Endodermal cell (in vitro differentiated cells): ENCODE results near the gene CEACAM19. TPM values are rescaled to one million over a fixed set of nuclear protein-coding genes. Genes with fewer than 3 reads are reported as not detected.

Experiments
- DNase-seq: peaks from one replicate; pipeline ENCODE4 v3.0.0-alpha.2; 2017
- H3K27ac ChIP-seq: 2 replicates; pipeline ENCODE4 v1.5.1; 2013; ENCODE audit warnings: mild to moderate bottlenecking, low read depth, low read length, moderate library complexity
- H3K27me3 ChIP-seq: 2 replicates; pipeline ENCODE4 v1.6.1; 2013; ENCODE audit warnings: mild to moderate bottlenecking, low read length, moderate library complexity; ENCODE audit not compliant: insufficient read depth, control insufficient read depth, poor library complexity, severe bottlenecking
- H3K36me3 ChIP-seq: 2 replicates; pipeline ENCODE4 v1.7.0; 2013; ENCODE audit warnings: mild to moderate bottlenecking, low read length, moderate library complexity; ENCODE audit not compliant: control insufficient read depth, insufficient read depth
- H3K4me1 ChIP-seq: one replicate; pipeline ENCODE4 v1.7.0; 2013; ENCODE audit warnings: low read length; ENCODE audit not compliant: control insufficient read depth, insufficient read depth
- H3K4me3 ChIP-seq: 2 replicates; pipeline ENCODE4 v1.5.1; 2013; ENCODE audit warnings: mild to moderate bottlenecking, low read length, moderate library complexity
- H3K9ac ChIP-seq: 2 replicates; pipeline ENCODE4 v1.6.1; 2013; ENCODE audit warnings: mild to moderate bottlenecking, low read length, moderate library complexity; ENCODE audit not compliant: poor library complexity, severe bottlenecking; ENCODE audit errors: extremely low read depth
- H3K9me3 ChIP-seq: 2 replicates; pipeline ENCODE4 v1.6.1; 2013; ENCODE audit warnings: mild to moderate bottlenecking, low read length, moderate library complexity; ENCODE audit not compliant: control insufficient read depth
- H3K27ac Mint-ChIP-seq: 2 replicates; pipeline ENCODE4 v1.8.0; 2020; ENCODE audit warnings: mixed read lengths
- H3K27me3 Mint-ChIP-seq: 2 replicates; pipeline ENCODE4 v1.8.0; 2021; ENCODE audit warnings: mild to moderate bottlenecking, mixed read lengths; ENCODE audit not compliant: insufficient read depth
- H3K36me3 Mint-ChIP-seq: 2 replicates; pipeline ENCODE4 v1.8.0; 2020; ENCODE audit warnings: low read depth, mixed read lengths
- H3K4me1 Mint-ChIP-seq: 2 replicates; pipeline ENCODE4 v1.8.0; 2020; ENCODE audit warnings: mixed read lengths
- H3K4me3 Mint-ChIP-seq: 2 replicates; pipeline ENCODE4 v1.8.0; 2020; ENCODE audit warnings: mild to moderate bottlenecking, moderate library complexity, mixed read lengths
- H3K9me3 Mint-ChIP-seq: 2 replicates; pipeline ENCODE4 v1.8.0; 2020; ENCODE audit warnings: mild to moderate bottlenecking, mixed read lengths
- CTCF ChIP-seq: fragments of 200-600 bp; sonication (generic); conservative IDR thresholded peaks from 2 replicates; pipeline ENCODE4 v1.5.0; 2021; ENCODE audit warnings: antibody characterized with exemption, mild to moderate bottlenecking
- WGBS, 2 experiments: methylation state at CpG; one replicate each; pipeline versions ENCODE4 v1.1.5 to v1.1.7; 2013; ENCODE audit warnings: missing lambda C conversion rate in 2 of 2, mixed read lengths in 1 of 2; ENCODE audit not compliant: insufficient coverage in 1 of 2, insufficient read length in 1 of 2; 5-methylcytosine and 5-hydroxymethylcytosine counted together
- total RNA-seq, 2 donors: library from RNA; stranded (reverse); fragmentation: NEBNext Ultra II Directional in 1 of 2; extraction: Animal tissue kit (Norgen Biotek cat#: 25700) in 1 of 2; gene quantifications; 2 replicates in 1 of 2; 3 replicates in 1 of 2; pipeline ENCODE4 v1.2.1, GENCODE V29; 2021

The CEACAM19 gene
- total RNA-seq, 2 donors from 2014 or later: 2.2 to 2.8 TPM

- H3K36me3 Mint-ChIP-seq: peaks cover 76% of the 10 kb centered on the region
- Histone ChIP-seq H3K36me3 (peaks cover 86% of the 10 kb centered on the region), H3K4me1 (no peaks in the 10 kb centered on the region), H3K27me3 (no peaks in the 10 kb centered on the region), H3K4me3 (no peak overlapping the region), H3K27ac (no peak overlapping the region), H3K9me3 (no peaks in the 10 kb centered on the region), H3K9ac (no peak overlapping the region)
- WGBS, 2 experiments: 40 to 63% methylated on average over 10 to 25 of the region's 25 CpGs
- no peaks in the 10 kb centered on the region for H3K9me3 Mint-ChIP-seq
- H3K4me3 Mint-ChIP-seq: no peak overlapping the region
- peak; percentile 94 for DNase-seq
- H3K27ac Mint-ChIP-seq: no peak overlapping the region
- no peaks in the 10 kb centered on the region for H3K4me1 Mint-ChIP-seq
- H3K27me3 Mint-ChIP-seq: no peaks in the 10 kb centered on the region
- peak; percentile 97 for TF ChIP-seq CTCF
These were observed 13.9 kb upstream of the CEACAM19 start for GRCh38 chr19:44657211-44657921.

- Mint-ChIP-seq H3K27ac (no peak overlapping the region), H3K27me3 (no peaks in the 10 kb centered on the region), H3K36me3 (peaks cover 80% of the 10 kb centered on the region), H3K9me3 (no peaks in the 10 kb centered on the region), H3K4me3 (no peak overlapping the region), H3K4me1 (peaks cover 2% of the 10 kb centered on the region)
- Histone ChIP-seq H3K9ac (no peak overlapping the region), H3K27me3 (no peaks in the 10 kb centered on the region), H3K36me3 (peaks cover 82% of the 10 kb centered on the region), H3K9me3 (no peaks in the 10 kb centered on the region), H3K4me3 (no peak overlapping the region), H3K4me1 (no peaks in the 10 kb centered on the region), H3K27ac (no peak overlapping the region)
- DNase-seq: no peak
- 95 to 100% methylated on average over 2 to 3 of the region's 3 CpGs for WGBS, 2 experiments
- TF ChIP-seq CTCF: no peak
These were observed 13.1 kb upstream of the CEACAM19 start for GRCh38 chr19:44658069-44658733.

GRCh38 chr19:44660081-44660480 lies 11.2 kb upstream of the CEACAM19 start:
- DNase-seq: no peak
- Mint-ChIP-seq H3K4me3 (no peak overlapping the region), H3K4me1 (peaks cover 5% of the 10 kb centered on the region), H3K27ac (no peak overlapping the region), H3K36me3 (peaks cover 70% of the 10 kb centered on the region), H3K27me3 (no peaks in the 10 kb centered on the region), H3K9me3 (no peaks in the 10 kb centered on the region)
- Histone ChIP-seq H3K4me1 (no peaks in the 10 kb centered on the region), H3K27me3 (no peaks in the 10 kb centered on the region), H3K9ac (no peak overlapping the region), H3K36me3 (peaks cover 75% of the 10 kb centered on the region), H3K9me3 (no peaks in the 10 kb centered on the region), H3K27ac (no peak overlapping the region), H3K4me3 (no peak overlapping the region)
- WGBS, 2 experiments: 92 to 94% methylated on average over 4 of the region's 4 CpGs
- TF ChIP-seq CTCF: no peak
